Frontal cortex (tissue), 4 donors: Measurements from ENCODE around the gene SLC4A8. TPM values are rescaled to one million over a fixed set of nuclear protein-coding genes. Genes with fewer than 3 reads are reported as not detected.
"Not testable (repeated sequence)": the region's sequence is repeated elsewhere in the genome, so short reads cannot be mapped to it uniquely, and the experiment has no call there.

ENCODE experiments used
- DNase-seq, 2 donors: peaks; one replicate each; pipeline ENCODE4 v3.0.0; 2012; ENCODE audit warnings: low spot score in 2 of 2
- FAIRE-seq: peaks from 2 replicates; lab custom pipeline; 2012; peaks lifted over from hg19 to GRCh38; lab: Jason Lieb, UNC
- total RNA-seq: library from RNA; depleted of rRNA; stranded (reverse); fragments of >200 nt; gene quantifications from one replicate; pipeline ENCODE4 v1.2.3, GENCODE V29; 2014
- donor health status: control.
- donor health status: control.
- donor health status: control.

The SLC4A8 gene
- total RNA-seq, 1 donor from 2014 or later: 25.3 TPM

DNA sequence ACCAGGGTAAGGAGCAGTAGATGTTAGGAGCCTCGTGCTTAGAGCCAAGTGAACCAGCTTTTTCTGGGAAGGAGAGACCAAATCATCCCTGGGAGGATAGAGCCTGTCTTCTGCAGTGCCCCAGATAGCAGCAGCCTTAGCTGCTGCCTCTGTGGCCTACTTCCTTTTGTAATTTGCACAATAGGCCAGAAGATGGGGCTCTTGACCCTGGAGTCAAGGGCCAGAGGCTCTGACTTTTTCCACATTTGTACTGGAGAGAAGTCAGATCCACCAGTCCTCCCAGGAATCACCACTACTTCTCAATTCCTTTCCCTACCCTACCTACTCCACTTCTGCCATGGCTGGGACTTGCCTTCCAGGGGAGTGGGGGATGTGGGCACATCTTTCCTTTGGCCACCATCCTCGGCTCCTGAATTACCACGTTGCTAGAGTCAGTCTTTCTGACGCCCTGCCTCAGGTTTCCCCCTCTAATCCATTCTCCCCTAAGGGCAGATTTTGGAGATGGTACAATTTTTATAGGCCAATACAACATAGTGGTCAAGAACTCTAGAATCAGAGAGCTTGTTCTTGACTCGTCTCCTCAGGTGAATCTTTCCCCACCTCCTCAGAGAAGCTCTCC is 3.3 kb upstream of the SLC4A8 start:
- DNase-seq: no peak
- FAIRE-seq: no peak

DNA sequence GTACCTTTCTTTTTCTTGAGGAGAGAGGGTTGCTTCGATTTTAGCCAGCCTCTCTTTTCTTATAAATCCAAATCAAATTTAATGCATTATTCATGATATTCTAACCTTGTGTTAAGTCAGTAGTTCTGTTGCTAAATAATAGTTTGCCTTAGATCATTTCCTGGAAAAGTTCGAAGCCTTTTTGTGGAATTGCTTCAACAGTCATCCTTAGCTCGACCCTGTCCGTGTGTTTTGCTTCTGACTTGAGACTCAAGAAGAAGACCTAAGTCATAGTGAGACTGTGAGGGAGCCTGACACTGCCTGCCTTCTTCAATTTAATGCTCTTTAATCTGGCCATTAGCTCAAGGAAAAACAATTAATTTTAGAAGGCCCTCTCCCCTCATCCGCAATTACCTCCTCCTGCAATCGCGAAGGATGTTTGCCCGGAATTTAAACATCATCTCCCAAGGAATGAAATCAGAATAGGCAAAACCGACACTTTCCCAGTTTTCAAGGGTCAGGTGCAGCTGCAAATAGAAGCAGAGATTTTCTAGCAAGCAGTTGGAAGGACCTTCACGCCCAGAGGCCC is 453 bp upstream of the SLC4A8 start:
- DNase-seq: no peak
- FAIRE-seq: no peak

DNA sequence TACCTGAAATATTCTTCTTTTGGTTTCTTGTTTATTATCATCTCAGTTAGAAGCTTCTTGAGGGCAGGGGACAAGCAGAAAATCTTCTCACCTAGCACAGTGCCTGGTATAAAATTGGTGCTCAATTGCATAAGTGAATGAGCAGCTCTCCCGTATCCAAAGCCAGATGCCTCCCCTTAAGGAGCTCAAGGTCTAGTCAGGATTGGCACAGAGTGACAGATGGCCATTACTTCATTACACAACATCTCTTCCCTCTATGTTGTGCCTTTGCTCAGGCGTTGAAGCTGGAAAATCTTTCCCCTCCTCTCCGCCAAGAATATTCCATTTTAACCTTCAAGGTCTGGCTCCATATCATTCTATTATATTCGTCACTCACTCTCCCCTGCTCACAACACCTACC is 3.6 kb downstream of the SLC4A8 start:
- no peak for DNase-seq
- no peak for FAIRE-seq

GRCh38 chr12:51429700-51430099 is 5.1 kb downstream of the SLC4A8 start:
- no peak for FAIRE-seq
- no peak for DNase-seq

GRCh38 chr12:51430196-51430895 is 5.7 kb downstream of the SLC4A8 start:
- FAIRE-seq (no peak), DNase-seq (no peak)

DNA sequence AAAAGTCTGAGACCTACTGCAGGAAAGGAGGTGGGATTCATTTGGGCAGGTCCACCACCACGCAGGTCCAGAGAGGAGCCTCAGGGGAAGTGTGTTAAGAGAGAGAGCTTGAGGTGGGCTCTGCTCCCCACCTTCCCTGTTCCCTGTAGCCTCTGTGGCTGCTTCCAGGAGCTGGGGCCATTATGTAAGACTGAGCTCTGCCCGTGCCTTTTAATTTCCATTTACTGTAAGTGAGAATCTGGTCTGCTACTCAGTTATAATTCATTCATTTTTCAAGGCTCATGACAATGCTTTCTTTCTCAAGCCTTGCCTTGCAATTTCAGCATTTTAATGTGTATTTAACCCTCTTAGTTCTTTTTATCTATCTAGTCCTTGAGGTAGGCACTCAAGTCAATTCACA is 8.3 kb downstream of the SLC4A8 start:
- DNase-seq (no peak), FAIRE-seq (no peak)

- peak; percentile 10 for FAIRE-seq
- DNase-seq: no peak
Observed at GRCh38 chr12:51434305-51434704, 9.7 kb downstream of the SLC4A8 start.

DNA sequence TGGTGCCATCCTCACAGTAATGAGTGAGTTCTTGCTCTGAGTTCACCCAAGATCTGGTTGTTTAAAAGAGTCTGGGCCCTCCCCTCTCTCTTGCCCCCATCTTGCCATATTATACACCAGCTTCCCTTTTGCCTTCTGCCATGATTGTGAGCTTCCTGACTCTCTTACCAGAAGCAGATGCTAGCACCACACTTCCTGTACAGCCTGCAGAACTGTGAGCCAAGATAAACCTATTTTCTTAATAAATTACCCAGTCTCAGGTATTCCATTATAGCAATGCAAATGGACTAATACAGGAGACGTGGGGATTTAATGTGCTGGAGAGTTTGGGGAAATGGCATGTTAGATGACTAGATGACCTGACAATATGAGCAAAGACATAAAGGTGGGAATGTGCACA is 12.8 kb downstream of the SLC4A8 start:
- DNase-seq (no peak), FAIRE-seq (no peak)

DNA sequence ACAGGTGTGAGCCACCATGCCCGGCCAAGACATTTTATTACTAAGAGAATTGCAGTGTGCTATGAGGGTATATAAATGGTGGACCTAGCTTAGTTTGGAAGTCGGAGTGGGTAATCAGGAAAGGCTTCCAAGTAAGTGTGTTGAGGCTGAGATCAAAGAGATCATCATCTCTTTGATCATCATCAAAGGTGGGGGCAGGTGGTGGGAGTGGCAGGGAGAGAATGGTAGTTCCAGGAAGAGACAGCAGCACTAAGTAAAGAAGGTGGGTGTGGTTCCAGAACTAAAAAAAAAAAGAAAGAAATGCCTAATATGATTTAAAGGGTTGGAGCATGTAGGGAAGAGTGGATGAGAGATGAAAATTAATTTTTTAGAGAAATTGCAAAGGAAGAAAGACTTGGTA is 14.7 kb downstream of the SLC4A8 start:
- FAIRE-seq (no peak), DNase-seq (no peak)

DNA sequence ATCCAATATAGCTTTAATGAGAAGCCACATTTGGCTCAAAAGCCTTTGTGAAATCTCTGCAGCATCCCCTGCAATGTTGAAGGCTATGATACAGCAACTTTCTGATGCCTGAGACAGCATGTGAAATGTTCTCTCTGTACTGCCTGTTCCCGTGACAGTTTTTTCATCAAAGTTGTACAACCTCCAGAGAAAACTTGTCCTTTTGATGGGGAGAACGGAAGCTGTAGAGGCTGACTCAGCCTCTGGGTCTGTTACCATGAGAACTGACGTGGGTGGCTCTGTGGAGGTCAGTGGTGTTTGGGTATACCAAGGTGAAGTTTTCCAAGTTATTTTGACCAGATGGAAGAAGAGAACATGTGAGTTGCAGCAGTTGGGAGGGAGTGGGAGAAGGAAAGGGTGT is 17.0 kb downstream of the SLC4A8 start:
- no peak for FAIRE-seq
- no peak for DNase-seq

DNA sequence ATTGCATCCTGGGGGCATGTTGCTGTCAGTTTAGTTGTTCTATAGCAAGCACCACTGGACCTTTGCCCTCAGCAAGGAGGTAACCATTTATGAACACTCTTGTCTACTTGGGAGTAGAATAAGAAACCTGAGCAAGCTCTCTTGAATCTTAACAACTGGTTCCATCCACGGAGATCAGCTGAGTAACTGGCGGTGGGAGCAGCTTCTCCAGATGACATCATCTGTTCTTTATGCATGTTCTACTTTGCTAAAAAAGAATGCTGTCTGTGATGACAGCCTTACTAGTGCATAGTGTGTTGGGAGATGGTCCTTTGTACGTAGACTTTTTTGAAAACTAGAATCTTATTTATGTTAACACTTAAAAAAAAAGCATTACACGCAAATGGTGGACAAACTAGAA is 17.7 kb downstream of the SLC4A8 start:
- FAIRE-seq (no peak), DNase-seq (no peak)

DNA sequence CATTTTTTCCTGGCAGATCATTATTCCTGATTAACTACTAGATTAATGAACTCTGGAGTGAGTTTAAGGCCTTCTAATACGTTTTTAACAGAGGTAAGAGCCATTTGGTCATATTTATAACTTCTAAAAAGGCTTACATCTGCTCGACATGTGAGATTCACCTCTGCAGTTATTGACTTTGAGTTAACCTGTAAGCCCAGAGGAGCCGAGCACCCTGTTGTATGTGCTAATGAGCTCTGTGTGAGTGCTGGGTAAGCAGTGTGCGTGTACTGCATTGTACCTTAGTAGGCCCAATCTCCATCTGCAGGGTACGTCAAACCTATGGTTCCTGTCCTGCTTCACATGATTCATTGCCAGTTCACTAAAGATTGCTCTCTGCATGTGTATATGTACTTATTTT is 18.9 kb downstream of the SLC4A8 start:
- FAIRE-seq (no peak), DNase-seq (no peak)

DNA sequence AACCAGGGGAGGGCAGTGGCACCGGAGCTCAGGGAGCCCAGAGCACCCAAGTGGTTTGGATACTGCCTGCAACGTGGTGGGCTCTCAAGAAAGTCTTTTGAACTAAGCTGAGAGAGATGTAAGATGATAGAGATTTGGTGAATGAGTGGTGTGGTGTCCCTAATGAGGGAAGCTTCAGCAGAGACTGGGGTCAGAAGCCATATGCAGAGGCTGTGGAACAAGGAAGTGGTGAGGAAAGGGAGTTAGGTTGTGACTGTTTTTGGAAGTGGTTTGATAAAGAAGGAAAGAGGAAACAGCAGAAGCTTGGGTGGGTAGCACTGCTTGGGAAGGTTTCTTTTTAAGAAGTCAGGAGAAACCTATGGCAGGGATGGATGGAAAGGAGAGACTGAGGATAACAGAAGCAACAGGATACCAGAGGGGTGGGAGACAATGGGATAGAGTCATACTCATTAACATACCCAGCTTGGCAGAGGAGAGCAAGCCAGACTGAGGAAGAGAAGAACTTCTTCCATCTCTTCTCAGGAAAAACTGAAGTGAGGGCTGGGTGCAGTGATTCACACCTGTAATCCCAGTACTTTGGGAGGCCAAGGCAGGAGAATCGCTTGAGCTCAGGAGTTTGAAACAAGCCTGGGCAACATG is 24.1 kb downstream of the SLC4A8 start:
- DNase-seq (no peak), FAIRE-seq (no peak)

DNA sequence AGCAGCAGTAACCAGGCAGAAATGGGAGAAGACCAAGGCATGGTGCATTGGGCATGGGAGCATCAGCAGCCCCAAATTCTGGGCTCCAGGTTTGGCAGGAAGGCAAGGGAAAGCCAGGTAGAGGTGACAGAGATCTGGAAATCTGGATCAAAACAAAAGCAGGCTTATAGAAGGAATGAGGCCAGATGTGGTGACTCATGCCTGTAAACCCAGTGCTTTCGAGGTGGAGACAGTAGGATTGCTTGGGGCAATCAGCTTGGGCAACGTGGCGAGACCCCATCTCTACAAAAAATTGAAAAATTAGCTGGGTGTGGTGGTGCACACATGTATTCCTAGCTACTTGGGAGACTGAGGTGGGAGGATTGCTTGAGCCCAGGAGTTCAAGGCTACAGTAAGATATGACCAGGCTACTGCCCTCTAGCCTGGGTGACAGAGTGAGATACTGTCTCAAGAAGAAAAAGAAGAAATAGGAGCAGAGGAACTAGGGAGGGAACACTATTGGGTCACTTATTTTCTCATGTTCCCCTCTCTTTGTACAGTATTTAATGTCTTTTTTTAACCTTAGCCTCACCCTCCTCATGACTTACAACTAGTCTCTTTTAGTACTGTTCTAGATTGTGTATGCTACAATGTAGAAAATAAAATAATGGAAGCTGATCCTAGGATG is 25.1 kb downstream of the SLC4A8 start:
- FAIRE-seq: no peak
- no peak for DNase-seq

GRCh38 chr12:51450333-51450732 is 25.7 kb downstream of the SLC4A8 start:
- FAIRE-seq: no peak
- DNase-seq: no peak

- no peak for FAIRE-seq
Observed at GRCh38 chr12:51450806-51451205, 26.2 kb downstream of the SLC4A8 start.

DNA sequence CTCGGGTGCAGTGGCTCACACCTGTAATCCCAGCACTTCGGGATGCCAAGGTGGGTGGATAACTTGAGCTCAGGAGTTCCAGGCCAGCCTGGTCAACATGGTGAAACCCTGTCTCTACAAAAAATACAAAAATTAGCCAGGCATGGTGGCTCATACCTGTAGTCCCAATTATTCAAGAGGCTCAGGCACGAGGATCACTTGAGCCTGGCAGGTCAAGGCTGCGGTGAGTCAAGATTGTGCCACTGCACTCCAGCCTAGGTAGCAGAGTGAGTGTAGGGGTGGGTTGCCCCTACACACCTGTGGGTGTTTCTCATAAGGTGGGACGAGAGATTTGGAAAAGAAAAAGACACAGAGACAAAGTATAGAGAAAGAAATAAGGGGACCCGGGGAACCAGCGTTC is 29.4 kb downstream of the SLC4A8 start:
- not testable (repeated sequence) for FAIRE-seq, DNase-seq

More at GRCh38 chr12:51450806-51451205, 26.2 kb downstream of the SLC4A8 start:
- no peak for DNase-seq

DNA sequence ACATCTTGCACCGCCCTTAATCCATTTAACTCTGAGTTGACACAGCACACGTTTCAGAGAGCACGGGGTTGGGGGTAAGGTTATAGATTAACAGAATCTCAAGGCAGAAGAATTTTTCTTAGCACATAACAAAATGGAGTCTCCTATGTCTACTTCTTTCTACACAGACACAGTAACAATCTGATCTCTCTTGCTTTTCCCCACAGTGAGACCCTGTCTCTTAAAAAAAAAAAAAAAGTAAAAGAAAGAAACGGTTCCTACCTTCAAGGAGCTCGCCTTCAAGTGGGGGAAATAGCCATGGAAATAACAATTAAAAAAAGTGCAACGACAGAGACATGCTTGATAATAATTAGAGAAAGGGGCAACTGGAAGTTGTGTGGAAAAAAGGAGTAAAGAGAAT is 30.4 kb downstream of the SLC4A8 start:
- FAIRE-seq: not testable (repeated sequence)

GRCh38 chr12:51458635-51459034 is 34.0 kb downstream of the SLC4A8 start:
- FAIRE-seq (no peak), DNase-seq (no peak)

More for the DNA sequence above, 30.4 kb downstream of the SLC4A8 start:
- not testable (repeated sequence) for DNase-seq

- DNase-seq: no peak
- no peak for FAIRE-seq
Observed at GRCh38 chr12:51460519-51460918, 35.9 kb downstream of the SLC4A8 start.
